Fibroblast of skin of abdomen (primary cell): Measurements from ENCODE around the gene APBA2.
A peak's percentile ranks its signal among the peaks of the same experiment; 100 is the strongest.

Experiments used
- DNase-seq: peaks from one replicate; pipeline ENCODE4 v3.0.0-alpha.2; 2013

The APBA2 gene

GRCh38 chr15:29092376-29093064 lies 206.7 kb downstream of the APBA2 start:
- no peak for DNase-seq

GRCh38 chr15:29093065-29093435 lies 207.3 kb downstream of the APBA2 start:
- DNase-seq: no peak

GRCh38 chr15:29093696-29094343 lies 208.0 kb downstream of the APBA2 start:
- DNase-seq: no peak

DNA sequence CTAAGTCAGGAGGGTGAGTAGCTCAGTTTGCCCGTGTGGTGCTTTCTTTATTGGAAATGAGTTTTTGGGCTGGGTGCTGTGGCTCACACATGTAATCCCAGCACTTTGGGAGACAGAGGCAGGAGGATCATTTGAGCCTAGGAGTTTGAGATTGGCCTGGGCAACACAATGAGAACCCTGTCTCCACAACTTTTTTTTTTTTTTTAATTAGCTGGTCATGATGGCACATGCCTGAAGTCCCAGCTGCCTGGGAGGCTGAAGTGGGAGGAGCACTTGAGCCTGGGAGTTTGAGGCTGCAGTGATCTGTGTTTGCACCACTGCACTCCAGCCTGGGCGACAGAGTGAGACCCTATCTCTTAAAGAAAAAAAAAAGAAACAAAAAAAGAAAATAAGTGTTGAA lies 208.9 kb downstream of the APBA2 start:
- DNase-seq: no peak

- DNase-seq: no peak
Observed at GRCh38 chr15:29095746-29096145, 210.0 kb downstream of the APBA2 start.

- no peak for DNase-seq
Observed at GRCh38 chr15:29097168-29097567, 211.4 kb downstream of the APBA2 start.

DNA sequence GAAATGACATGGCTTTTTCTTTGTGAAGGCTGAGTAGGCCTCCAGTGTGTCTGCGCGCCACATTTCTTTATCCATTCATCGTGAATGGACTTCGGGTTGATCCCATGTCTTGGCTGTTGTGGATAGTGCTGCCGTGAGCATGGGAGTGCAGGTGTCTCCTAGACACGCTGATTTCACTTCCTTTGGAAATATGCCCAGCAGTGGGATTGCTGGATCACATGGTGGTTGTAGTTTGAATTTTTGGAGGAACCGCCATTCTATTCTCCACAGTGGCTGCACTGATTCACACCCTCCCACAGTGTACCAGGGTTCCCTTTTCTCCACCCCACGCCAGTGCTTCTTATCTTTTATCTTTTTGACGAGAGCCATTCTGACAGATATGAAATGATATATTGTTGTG lies 212.2 kb downstream of the APBA2 start:
- no peak for DNase-seq

GRCh38 chr15:29098652-29099051 lies 212.9 kb downstream of the APBA2 start:
- no peak for DNase-seq

GRCh38 chr15:29099131-29099880 lies 213.5 kb downstream of the APBA2 start:
- no peak for DNase-seq

GRCh38 chr15:29100486-29101000 lies 214.8 kb downstream of the APBA2 start:
- no peak for DNase-seq

GRCh38 chr15:29101491-29101890 lies 215.7 kb downstream of the APBA2 start:
- DNase-seq: no peak

DNA sequence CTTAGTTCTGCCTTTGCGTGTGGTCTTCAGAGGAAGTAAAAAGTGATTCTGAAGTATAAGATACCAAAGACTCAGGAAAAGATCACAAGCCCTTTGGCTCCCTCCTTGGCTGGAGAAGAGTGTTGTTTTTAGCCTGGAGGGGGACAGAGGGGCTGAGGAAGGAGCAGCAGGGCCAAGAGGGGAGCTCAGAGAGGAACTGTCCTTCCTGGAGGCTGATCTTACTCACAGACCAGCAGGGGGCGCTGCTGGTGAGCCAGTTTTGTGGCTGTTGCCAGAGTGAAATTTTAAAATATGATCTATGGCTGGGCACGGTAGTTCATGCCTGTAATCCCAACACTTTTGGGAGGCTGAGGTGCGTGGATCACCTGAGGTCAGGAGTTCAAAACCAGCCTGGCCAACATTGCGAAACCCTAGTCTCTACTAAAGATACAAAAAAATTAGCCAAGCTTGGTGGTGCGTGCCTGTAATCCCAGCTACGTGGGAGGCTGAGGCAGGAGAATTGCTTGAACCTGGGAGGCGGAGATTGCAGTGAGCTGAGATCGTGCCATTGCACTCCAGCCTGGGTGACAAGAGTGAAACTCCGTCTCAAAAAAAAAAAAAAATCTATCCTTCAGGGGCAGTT lies 216.5 kb downstream of the APBA2 start:
- DNase-seq: peak; percentile 46

GRCh38 chr15:29102911-29103823 lies 217.4 kb downstream of the APBA2 start:
- no peak for DNase-seq

DNA sequence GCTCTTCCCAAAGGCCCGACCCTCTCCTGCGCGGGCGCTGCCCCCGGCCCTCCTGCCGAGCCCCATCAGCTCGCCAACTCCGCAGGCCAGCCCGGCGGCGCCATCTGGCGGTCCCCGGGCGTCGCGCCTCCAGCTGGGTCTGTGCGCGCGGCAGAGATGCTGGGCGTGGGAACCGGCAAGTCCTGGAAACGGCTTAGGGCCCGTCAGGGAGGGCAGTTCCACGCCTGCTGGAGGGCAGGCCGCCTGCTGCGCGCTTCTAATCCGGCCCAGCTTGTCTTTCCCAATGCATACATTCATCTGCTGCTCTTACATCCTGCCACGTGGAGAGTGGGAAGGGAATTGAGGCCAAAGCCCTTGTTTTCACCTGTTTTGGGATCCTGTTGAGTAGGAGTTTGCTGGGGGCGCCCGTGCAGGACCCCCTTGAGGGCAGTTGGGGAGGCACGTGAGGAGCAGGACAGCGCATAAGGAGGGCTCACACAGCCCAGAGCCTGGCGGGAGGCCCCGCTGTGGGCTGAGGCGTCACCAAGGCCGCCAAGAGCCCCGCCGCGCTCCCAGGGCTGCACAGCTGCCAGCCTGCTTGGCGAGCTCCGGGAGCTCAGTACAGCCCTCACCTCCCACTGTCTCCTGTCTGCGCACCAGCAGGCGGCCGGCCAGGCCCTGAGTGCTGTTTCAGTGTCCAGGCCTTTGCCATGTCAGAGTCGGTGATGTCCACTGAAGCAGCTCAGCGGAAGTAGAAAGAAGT lies 218.2 kb downstream of the APBA2 start:
- peak; percentile 79 for DNase-seq

GRCh38 chr15:29104566-29104880 lies 218.7 kb downstream of the APBA2 start:
- DNase-seq: no peak

DNA sequence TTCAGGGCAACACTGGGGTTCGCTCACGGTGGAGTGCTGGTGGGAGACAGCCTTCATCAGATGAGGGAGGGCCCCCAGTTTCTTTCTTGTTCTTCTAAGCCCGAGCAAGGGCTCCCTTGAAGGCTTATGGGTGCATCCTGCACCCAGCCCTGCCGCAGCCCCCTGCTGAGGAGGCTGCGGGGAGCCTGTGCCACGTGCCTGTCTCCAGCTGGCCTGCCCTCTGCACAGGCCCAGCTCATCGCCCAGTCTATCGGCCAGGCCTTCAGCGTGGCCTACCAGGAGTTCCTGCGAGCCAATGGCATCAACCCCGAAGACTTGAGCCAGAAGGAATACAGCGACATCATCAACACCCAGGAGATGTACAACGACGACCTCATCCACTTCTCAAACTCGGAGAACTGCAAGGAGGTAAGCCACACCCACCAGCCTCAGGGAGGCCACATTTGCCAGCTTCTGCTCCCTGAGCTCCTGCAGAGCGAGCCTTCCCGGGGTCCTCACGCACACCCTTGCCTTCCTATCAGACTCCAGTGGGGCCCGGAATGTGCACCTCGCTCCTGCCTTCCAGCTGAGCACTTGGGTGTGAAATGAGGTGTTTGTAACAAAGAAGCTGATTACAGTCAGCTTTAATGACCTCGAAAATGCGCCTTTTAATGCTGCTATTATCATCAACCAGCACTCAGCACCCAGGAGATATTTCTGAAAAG lies 219.5 kb downstream of the APBA2 start:
- DNase-seq: no peak

GRCh38 chr15:29106116-29106515 lies 220.3 kb downstream of the APBA2 start:
- no peak for DNase-seq

DNA sequence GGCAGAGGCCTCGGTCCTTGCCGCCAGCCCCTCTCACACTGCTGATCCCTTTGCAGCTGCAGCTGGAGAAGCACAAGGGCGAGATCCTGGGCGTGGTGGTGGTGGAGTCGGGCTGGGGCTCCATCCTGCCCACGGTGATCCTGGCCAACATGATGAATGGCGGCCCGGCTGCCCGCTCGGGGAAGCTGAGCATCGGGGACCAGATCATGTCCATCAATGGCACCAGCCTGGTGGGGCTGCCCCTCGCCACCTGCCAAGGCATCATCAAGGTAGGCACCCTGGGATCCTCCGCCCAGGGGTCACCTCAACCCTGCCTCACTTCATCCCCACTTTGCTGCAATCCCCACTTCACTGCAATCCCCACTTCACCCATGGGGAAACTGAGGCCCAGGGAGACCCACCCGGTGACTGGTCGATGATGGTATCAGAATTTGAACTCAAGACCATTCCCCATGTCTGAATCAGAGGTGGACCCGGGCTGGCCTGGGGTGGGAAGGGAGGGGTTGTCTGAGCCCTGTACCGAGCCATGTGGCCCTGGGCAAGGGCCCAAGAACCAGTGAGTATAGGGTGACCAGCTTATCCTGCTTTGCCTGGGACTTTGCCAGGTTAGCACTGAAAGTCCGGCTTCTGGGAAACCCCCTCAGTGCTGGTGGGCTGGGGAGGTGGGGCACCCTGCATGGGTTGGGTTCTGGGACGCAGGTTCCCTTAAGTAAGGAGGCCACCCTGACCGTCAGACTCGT lies 220.9 kb downstream of the APBA2 start:
- no peak for DNase-seq

DNA sequence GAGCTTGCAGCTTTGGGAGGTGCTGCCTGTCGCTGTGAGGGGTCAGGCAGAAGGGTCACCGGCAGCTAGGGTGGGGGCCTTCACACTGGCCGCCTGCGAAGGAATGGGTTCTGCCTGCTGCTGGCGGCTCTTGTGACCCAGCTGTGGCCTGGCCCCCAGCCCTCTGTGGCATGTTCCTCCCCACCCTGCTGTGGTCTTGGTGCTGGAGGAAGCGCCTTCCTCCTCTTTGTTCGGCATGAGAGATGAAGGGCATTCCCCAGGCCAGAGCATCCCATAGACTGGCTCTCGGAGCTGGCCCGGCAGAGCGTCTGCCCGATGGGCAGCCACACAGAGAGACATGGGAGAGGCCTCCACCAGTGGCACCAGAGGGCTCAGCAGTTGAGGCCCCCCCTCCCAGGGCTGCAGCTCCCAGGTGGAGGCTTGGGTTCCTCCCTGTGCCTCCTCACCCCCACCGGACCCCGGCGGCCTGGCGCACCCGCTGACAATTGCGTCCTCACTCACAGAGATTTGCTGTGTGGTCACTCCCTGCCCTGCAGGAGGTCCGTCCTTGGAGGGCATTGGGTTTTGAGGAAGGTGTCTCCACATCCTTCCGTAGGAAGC lies 221.6 kb downstream of the APBA2 start:
- DNase-seq: no peak
